HG03354 (cell line): ENCODE measurements around the gene PCDHGC5.

Experiments
- ATAC-seq: cut with Tn5 transposase; IDR thresholded peaks from one replicate; pipeline ENCODE4 v1.9.1; 2021; ENCODE audit warnings: mild to moderate bottlenecking; ENCODE audit not compliant: unreplicated experiment, poor library complexity, severe bottlenecking

PCDHGC5 gene

GRCh38 chr5:141488591-141489561 is at the start of gene PCDHGC5:
PCDHGC5 (plus strand) TSS chr5:141489081; CDS start chr5:141489241, 160 bp downstream.
- ATAC-seq = no peak

DNA sequence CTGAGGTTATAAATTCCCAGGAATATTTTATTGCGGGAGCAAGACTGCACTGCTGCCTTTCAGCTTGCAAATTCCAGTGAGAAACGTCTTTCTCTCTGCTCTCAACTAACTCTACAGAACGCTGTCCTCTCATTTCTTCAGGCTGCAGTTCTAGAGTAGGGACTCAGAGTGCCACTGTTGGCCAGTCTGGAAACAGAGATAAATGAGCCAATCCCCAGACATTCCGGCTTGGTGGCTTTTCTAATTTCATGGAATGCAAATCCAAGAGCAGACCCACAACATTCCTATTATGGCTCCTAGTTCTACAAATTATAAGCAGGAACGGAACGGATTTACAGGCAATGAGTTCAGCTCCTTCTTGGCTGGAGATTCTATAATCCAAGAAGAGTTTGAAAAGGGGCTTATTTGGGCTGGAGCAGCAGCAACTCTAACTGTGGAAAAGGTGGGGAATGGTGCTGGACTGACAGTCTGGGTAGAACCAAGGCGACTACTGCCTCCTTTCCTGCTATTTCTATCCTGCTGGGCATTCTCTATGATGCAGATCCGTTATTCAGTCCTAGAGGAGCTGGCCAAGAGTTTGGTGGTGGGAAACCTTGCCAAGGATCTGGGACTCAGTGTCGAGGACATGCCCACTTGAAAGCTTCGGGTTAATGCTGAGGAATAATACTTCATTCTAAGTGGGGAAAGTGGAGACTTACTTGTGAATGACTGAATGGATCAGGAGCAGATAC is 49.3 kb upstream of the PCDHGC5 start:
- no peak for ATAC-seq

DNA sequence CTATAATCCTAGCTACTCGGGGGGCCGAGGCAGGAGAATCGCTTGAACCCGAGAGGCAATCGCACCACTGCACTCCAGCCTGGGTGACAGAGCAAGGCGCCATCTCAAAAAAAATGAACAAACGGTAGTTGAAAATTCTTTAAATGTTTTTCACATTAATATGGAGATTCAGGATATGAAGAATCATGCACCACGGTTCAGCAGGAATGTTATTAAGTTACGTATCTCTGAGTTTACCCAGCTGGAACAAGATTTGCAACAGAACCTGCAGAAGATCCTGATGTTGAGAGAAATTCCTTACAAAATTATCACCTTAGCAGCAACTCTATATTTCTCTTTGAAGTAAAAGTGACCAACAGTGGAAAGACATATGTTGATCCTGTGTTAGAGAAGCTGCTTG is 48.5 kb upstream of the PCDHGC5 start:
- ATAC-seq = no peak

DNA sequence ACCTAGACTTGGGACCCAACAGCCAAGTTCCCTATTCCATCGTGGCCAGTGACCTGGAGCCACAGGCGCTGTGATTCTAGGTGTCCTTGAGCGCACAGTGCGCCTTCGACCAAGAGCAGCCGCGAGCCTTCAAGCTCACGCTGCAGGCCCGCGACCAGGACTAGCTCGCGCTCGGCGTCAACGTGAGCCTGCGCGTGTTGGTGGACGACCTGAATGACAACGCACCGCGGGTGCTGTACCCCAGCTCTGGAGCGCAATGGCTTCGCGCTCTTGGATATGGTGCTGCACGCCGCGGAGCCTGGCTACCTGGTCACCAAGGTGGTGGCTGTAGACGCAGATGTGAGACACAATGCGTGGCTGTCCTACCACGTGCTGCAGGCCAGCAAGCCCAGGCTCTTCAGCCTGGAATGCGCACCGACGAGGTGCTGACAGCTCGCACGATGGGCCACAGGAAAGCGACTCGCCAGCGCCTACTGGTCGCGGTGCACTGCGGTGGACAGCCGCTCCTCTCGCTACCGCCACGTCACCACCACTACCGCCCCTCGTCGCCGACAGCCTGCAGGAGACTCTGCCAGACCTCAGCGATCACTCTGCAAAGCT is 47.2 kb upstream of the PCDHGC5 start:
- no peak for ATAC-seq

- no peak for ATAC-seq
Measured at GRCh38 chr5:141465351-141465750, 23.5 kb upstream of the PCDHGC5 start.

- peak; percentile 97 for ATAC-seq
Measured at GRCh38 chr5:141475625-141476131, 13.2 kb upstream of the PCDHGC5 start, which contains the start of gene PCDHGC3. PCDHGC3 (plus strand) TSS chr5:141475966; CDS start chr5:141476117, 151 bp downstream.

DNA sequence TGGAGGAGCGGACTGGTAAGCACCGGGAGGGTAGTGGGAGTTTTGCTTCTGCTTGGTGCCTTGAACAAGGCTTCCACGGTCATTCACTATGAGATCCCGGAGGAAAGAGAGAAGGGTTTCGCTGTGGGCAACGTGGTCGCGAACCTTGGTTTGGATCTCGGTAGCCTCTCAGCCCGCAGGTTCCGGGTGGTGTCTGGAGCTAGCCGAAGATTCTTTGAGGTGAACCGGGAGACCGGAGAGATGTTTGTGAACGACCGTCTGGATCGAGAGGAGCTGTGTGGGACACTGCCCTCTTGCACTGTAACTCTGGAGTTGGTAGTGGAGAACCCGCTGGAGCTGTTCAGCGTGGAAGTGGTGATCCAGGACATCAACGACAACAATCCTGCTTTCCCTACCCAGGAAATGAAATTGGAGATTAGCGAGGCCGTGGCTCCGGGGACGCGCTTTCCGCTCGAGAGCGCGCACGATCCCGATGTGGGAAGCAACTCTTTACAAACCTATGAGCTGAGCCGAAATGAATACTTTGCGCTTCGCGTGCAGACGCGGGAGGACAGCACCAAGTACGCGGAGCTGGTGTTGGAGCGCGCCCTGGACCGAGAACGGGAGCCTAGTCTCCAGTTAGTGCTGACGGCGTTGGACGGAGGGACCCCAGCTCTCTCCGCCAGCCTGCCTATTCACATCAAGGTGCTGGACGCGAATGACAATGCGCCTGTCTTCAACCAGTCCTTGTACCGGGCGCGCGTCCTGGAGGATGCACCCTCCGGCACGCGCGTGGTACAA is 12.6 kb upstream of the PCDHGC5 start:
- peak; percentile 28 for ATAC-seq

GRCh38 chr5:141477044-141477575 is 11.8 kb upstream of the PCDHGC5 start:
- ATAC-seq = no peak

GRCh38 chr5:141477815-141478214 is 11.1 kb upstream of the PCDHGC5 start:
- no peak for ATAC-seq

DNA sequence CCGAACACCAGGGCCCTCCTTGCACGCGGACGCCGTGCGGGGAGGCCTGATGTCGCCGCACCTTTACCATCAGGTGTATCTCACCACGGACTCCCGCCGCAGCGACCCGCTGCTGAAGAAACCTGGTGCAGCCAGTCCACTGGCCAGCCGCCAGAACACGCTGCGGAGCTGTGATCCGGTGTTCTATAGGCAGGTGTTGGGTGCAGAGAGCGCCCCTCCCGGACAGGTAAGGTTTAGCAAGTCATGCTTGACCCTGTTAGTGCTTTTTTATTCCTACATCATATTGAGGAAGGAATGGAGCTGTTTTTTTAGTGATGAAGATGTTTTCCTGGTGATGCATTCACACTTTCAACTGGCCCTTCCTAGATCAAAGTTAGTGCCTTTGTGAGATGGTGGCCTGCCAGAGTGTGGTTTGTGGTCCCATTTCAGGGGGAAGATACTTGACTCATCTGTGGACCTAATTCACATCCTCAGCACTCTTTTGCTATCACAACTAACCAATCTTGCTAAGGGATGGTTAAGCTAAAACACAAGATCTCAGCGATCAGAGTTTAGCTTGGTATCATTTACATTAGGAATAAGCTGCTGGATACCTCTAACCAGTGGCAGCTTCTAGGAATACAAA is 10.4 kb upstream of the PCDHGC5 start:
- ATAC-seq = no peak

GRCh38 chr5:141479776-141480175 is 9.1 kb upstream of the PCDHGC5 start:
- no peak for ATAC-seq

DNA sequence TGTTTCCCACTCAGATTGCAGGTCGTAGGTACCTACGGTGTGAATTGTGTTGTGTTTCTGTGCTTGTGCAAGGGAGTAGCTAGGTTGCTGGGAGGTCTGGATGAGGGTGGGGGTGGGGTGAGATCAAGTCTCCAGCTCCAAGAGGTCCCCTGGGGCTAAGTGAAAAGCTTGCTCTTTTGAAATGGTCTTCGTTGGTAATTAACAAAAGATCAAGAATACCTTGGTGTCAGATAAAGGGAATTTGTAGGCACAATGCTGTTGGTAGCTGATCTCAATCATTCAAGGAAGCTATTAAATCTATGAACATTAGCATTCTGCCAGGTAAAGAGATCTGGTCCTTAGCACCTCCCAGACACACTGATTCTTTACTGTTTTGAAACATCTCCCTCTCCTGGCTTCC is 5.0 kb upstream of the PCDHGC5 start:
- ATAC-seq = no peak

DNA sequence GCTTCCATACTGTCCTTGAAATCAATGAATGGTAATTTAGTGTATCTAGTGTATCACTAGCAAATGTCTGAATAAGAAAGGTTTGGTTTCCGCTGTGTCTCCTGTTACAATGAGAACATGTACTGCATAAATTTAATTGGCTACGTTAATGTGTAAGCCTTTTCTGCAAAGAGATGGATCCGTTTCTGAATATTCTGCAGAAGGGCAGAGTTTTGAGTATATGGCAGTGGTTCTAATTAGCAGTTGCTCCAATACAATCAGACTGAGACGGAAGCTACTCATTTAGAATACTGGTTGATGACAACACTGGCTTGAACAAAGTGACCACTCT is 4.6 kb upstream of the PCDHGC5 start:
- no peak for ATAC-seq

- no peak for ATAC-seq
Measured at GRCh38 chr5:141484641-141485311, 4.1 kb upstream of the PCDHGC5 start, which contains the start of gene PCDHGC4. PCDHGC4 (plus strand) TSS chr5:141485030; CDS start chr5:141485174, 144 bp downstream.

DNA sequence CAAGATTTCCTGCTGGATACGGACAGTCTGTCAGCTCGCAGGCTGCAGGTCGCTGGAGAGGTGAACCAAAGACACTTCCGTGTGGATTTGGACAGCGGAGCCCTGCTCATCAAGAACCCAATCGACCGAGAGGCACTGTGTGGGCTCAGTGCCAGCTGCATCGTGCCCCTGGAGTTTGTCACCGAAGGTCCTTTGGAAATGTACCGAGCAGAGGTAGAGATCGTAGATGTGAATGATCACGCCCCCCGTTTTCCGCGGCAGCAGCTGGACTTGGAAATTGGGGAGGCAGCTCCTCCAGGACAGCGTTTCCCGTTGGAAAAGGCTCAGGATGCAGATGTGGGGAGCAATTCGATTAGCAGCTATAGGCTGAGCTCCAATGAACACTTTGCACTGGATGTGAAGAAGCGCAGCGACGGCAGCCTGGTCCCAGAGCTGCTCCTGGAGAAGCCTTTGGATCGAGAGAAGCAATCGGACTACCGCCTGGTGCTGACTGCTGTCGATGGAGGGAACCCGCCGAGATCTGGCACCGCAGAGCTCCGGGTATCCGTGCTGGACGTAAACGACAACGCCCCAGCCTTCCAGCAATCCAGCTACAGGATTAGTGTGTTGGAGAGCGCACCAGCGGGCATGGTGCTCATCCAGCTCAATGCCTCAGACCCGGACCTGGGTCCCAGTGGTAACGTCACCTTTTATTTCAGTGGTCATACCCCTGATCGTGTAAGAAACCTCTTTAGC is 3.4 kb upstream of the PCDHGC5 start:
- no peak for ATAC-seq

GRCh38 chr5:141486091-141486490 is 2.8 kb upstream of the PCDHGC5 start:
- no peak for ATAC-seq

DNA sequence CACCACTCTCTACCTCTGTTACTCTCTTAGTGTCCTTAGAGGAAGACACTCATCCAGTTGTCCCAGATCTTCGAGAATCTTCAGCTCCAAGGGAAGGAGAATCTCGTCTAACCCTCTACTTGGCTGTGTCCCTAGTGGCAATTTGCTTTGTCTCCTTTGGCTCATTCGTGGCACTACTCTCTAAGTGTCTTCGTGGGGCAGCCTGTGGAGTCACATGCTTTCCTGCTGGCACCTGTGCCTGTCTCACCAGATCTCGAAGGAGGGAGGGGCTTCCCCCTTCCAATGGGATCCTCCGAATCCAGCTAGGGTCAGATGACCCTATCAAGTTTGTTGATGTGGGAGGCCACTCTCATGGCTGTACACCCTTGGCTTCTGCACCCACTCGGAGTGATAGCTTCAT is 1.8 kb upstream of the PCDHGC5 start:
- no peak for ATAC-seq

DNA sequence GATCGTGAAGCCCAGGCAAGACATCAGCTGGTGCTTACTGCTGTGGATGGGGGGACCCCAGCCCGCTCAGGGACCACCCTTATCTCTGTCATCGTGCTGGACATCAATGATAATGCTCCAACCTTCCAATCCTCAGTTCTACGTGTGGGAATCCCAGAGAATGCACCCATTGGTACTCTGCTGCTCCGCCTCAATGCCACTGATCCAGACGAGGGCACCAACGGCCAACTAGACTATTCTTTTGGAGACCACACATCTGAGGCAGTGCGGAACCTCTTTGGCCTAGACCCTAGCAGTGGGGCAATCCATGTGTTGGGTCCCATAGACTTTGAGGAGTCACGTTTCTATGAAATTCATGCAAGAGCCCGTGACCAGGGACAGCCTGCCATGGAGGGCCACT is 960 bp downstream of the PCDHGC5 start:
- ATAC-seq = no peak
